ENCODE measurements around the gene ATP6V1E1. TPM values are rescaled to one million over a fixed set of nuclear protein-coding genes. Genes with fewer than 3 reads are reported as not detected.
A peak's percentile ranks its signal among the peaks of the same experiment; 100 is the strongest.

Gene ATP6V1E1
- total RNA-seq, 1 experiment from 2014 or later = 299 TPM

DNA sequence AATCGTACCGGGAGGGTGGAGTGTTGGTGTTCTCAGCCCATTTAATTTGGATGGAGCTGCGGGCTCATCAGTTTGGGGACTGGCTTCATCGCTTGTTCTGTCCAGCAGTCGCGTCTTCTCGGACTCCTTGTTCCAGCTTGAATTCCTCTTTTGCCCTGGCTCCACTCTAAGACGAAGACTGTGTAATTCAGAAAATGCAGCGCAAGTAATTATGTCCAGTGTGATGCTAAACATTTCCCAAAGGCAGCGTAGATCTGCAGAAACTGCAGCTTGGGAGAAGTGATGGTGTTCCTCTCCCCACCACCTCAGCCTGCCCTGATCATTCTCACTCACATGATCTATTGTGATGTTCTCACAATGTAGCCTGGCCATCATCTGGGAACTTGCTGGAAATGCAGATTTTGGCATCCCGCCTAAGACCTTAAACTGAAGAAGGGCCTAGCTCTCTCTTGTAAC, 64.6 kb downstream of the ATP6V1E1 start:
- in situ Hi-C loops (cut with HindIII; ENCODE audit: low pct_unique_long_range_greater_than_20kb, low sequenced_read_pairs) = no loop called here
- DNase-seq (ENCODE audit: low read depth) = no peak

DNA sequence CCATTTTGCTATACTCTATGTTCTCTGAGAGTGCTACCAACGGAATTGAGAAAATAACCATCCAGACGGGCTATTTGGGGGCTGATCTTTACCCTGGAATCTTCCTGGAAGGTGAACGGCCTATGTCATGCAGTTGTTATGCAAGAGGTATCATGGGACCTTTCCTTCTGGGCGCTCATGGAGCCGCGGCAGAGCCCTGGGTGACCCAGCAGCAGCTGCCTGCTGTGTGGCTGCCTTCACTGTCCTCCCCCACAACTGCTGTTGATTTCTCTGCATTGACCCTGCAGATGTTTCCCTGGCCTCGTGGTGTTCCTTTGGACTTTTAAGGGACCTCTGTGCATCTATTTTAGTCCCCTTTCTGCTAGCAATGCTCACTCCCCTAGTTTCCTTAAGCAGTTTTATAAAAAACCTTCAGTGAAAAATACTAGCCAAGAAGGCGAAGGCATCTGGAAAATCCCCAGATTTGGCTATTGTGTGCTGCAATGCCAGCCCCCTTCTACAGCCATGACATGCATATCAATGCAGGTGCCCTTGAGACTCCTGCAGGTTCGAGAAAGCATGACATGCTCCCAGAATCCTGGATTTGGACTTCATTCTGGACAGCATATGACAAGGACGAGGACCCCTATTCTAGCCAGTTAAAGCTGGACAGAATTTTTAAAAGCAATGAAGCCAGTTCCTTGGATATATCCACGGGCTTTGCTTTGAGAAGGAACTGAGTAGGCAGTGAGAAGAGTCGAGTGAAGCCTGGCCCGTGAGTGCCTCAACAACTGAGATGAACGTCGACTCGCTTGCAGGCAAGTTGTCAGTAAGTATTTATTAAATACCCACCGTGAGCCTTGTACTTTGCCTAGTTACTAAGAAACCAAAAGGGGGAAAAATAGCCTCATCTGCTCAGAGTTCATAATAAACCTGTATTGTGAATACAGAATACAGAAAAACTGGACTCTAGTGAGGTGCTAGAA, 65.4 kb downstream of the ATP6V1E1 start, which contains the start of gene SLC25A18:
Gene SLC25A18 (plus strand): TSS at position 593 of the 965 bp plus-strand sequence. CDS start 16,447 bp downstream, outside the sequence.
- in situ Hi-C loops (cut with HindIII; ENCODE audit: low pct_unique_long_range_greater_than_20kb, low sequenced_read_pairs) = no loop called here
- peak; percentile 38 for DNase-seq (ENCODE audit: low read depth)

DNA sequence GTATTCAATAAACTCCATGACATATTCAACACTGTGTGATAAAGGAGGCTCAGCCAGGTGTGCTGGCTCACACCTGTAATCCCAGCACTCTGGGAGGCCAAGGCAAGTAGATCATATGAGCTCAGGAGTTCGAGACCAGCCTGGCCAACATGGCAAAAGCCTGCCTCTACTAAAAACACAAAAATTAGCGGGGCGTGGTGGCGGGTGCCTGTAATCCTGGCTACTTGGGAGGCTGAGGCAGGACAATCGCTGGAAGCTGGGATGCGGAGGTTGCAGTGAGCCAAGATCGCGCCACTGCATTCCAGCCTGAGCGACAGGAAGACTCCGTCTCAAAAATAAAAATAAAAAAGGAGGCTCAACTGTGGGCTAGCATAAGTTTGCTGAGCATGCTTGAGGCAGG, 69.4 kb downstream of the ATP6V1E1 start:
- in situ Hi-C loops (cut with HindIII; ENCODE audit: low pct_unique_long_range_greater_than_20kb, low sequenced_read_pairs) = no loop called here
- DNase-seq (ENCODE audit: low read depth) = no peak

DNA sequence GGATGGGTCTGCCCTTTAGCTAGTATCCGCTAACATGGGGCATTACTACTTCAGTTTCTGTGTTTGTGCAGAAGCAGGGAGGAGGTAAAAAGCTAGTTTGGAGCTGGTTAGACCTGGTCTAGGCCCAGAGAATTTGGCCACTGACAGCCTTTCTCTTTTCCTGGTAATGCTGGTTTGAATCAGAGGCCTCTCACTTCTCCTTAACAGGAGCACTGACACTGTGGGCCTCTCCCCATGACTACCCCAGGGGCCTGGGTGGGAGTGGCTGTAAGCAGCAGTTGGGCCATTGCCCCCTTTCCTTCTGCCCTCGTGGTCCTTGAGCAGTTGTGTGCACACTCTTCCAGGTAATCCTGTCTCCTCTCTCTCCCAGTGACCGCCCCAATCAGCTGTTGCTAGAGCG, 73.7 kb downstream of the ATP6V1E1 start:
- DNase-seq (ENCODE audit: low read depth) = no peak
- in situ Hi-C loops (cut with HindIII; ENCODE audit: low pct_unique_long_range_greater_than_20kb, low sequenced_read_pairs) = no loop called here

DNA sequence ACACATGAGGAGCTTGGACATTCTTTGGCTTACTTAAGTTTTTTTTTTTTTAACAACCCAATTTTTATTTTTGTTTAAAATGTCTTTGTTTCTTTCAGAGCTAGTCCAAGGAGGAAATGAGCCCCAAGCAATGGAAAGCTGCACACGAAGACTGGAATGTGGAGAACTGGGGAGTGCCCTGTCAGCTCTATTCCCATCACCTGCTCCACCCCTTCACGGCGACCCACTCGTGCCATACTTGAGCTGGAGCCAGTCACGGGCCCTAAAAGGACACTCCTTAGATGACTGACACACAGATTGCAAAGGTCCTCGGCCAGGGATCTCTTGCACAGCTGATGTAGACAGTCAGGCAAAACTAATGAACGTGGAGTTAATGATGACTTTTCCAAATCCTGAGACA, 75.8 kb downstream of the ATP6V1E1 start:
- no peak for DNase-seq (ENCODE audit: low read depth)
- in situ Hi-C loops (cut with HindIII; ENCODE audit: low pct_unique_long_range_greater_than_20kb, low sequenced_read_pairs) = no loop called here

DNA sequence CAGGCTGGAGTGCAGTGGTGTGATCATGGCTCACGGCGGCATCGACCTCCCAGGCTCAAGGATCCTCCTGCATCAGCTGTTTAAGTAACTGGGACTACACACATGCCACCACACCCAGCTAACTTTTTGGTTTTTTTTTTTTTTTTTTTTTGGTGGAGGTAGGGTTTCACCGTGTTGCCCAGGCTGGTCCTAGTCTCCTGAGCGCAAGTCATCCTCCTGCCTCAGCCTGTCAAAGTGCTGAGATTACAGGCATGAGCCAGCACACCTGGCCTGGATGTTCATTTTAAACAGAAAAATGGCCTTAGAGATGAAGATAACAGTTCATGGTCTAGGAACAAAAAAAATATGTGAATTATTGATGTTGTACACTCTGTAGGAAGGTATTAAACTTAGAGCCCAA, 78.9 kb downstream of the ATP6V1E1 start:
- no peak for DNase-seq (ENCODE audit: low read depth)
- in situ Hi-C loops (cut with HindIII; ENCODE audit: low pct_unique_long_range_greater_than_20kb, low sequenced_read_pairs) = no loop called here

DNA sequence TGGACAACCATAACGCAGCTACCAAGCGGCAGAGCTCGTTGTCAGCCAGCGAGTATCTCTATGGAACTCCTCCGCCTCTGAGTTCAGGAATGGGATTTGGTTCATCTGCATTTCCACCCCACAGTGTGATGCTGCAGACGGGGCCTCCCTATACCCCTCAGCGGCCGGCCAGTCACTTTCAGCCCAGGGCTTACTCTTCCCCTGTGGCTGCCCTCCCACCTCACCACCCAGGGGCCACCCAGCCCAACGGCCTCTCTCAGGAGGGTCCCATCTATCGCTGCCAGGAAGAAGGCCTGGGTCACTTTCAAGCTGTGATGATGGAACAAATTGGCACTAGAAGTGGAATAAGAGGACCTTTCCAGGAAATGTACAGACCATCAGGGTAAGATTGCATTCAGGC, 79.4 kb downstream of the ATP6V1E1 start:
- in situ Hi-C loops (cut with HindIII; ENCODE audit: low pct_unique_long_range_greater_than_20kb, low sequenced_read_pairs) = no loop called here
- no peak for DNase-seq (ENCODE audit: low read depth)

DNA sequence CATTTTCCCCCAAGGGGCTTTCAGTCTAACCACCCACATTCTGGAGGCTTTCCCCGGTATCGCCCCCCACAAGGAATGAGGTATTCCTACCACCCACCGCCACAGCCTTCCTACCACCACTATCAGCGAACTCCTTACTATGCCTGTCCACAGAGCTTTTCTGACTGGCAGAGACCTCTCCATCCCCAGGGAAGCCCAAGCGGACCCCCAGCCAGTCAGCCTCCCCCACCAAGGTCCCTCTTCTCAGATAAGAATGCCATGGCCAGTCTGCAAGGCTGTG, 79.9 kb downstream of the ATP6V1E1 start:
- DNase-seq (ENCODE audit: low read depth) = no peak
- in situ Hi-C loops (cut with HindIII; ENCODE audit: low pct_unique_long_range_greater_than_20kb, low sequenced_read_pairs) = no loop called here

DNA sequence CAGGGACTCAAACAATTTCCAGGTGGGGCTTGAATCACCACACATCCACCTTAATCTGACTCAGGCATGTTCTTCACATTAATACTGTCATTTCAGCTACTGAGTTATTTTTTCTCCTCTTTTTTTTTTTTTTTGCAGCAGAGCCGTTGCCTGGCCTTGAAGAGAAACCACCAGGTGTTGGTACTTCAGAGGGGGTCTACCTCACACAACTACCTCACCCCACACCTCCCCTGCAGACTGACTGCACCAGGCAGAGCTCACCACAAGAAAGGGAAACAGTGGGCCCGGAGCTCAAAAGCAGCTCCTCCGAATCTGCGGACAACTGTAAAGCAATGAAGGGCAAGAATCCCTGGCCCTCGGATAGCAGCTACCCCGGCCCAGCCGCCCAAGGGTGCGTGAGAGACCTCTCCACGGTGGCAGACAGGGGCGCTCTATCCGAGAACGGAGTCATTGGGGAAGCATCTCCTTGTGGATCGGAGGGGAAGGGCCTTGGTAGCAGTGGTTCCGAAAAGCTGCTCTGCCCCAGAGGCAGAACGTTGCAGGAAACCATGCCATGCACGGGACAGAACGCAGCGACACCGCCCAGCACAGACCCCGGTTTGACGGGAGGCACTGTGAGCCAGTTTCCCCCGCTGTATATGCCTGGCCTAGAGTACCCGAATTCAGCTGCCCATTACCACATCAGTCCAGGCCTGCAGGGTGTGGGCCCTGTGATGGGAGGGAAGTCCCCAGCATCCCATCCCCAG, 80.4 kb downstream of the ATP6V1E1 start:
- no peak for DNase-seq (ENCODE audit: low read depth)
- in situ Hi-C loops (cut with HindIII; ENCODE audit: low pct_unique_long_range_greater_than_20kb, low sequenced_read_pairs) = no loop called here

DNA sequence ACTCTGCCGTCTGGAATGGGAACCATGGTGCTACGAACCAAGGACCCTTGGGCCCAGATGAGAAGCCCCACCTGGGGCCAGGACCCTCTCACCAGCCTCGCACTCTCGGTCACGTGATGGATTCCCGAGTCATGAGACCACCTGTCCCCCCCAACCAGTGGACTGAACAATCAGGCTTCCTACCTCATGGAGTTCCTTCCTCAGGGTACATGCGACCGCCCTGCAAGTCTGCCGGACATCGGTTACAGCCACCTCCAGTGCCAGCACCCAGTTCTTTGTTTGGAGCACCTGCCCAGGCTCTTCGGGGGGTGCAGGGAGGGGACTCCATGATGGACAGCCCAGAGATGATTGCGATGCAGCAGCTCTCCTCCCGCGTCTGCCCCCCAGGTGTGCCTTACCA, 86.1 kb downstream of the ATP6V1E1 start:
- in situ Hi-C loops (cut with HindIII; ENCODE audit: low pct_unique_long_range_greater_than_20kb, low sequenced_read_pairs) = no loop called here
- no peak for DNase-seq (ENCODE audit: low read depth)

Other genes with a start within 250 kb of the ATP6V1E1 start
- not detected in 2 replicates for gene SLC25A18, start 65.3 kb downstream of the ATP6V1E1 start, total RNA-seq (2014; rRNA removed; shearing (Covaris generic); ENCODE audit: low replicate concordance)
- 120 and 135 TPM in 2 replicates for gene BCL2L13, start 10.0 kb upstream of the ATP6V1E1 start, total RNA-seq (2014; rRNA removed; shearing (Covaris generic); ENCODE audit: low replicate concordance)
- 167 and 198 TPM in 2 replicates for gene BID, start 145.7 kb upstream of the ATP6V1E1 start, total RNA-seq (2014; rRNA removed; shearing (Covaris generic); ENCODE audit: low replicate concordance)